ENCODE measurements around the gene CDK14.

GRCh38 chr7:90817846-90818245 is 221.7 kb downstream of the CDK14 start:
- TF ChIP-seq, protein P1, sequence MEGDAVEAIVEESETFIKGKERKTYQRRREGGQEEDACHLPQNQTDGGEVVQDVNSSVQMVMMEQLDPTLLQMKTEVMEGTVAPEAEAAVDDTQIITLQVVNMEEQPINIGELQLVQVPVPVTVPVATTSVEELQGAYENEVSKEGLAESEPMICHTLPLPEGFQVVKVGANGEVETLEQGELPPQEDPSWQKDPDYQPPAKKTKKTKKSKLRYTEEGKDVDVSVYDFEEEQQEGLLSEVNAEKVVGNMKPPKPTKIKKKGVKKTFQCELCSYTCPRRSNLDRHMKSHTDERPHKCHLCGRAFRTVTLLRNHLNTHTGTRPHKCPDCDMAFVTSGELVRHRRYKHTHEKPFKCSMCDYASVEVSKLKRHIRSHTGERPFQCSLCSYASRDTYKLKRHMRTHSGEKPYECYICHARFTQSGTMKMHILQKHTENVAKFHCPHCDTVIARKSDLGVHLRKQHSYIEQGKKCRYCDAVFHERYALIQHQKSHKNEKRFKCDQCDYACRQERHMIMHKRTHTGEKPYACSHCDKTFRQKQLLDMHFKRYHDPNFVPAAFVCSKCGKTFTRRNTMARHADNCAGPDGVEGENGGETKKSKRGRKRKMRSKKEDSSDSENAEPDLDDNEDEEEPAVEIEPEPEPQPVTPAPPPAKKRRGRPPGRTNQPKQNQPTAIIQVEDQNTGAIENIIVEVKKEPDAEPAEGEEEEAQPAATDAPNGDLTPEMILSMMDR (IDR thresholded peaks at IDR 0.05), result no peak
- TF ChIP-seq EZH2phosphoT487 (IDR thresholded peaks at IDR 0.05), result no peak
